CD4-positive, alpha-beta T cell treated with Interleukin-4 for 4 hours (primary cell): ENCODE results near the gene USP12.

ENCODE experiments used
- DNase-seq: peaks from one replicate; pipeline ENCODE4 v3.0.0-alpha.2; 2020

The USP12 gene

DNA sequence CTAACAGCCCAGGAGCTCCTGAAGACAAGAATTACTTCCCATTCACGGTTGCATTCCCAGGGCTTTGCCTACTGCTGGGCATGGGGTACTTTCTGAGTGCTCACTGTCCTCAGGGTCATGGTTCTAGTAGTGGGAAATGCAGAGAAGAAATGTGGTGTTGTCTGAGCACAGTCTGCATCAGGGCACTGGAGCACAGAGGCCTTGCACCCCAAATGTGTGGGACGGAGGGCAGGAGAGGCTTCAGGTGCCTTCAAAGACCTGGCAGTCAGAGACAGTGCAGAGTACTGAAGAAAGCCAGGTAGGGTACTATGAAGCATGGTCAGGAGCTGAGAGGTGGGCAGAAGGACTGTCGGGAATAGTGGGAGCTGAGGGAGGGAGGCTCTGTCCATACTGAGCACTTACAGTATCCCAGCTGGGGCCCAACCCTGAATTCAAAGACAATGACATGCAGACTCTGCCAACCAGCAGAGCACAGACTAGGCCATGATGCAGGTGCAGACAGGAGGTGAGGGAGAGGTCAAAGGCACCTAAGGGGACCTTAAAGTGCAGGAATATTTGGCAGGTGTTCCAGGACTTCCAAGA, 144.4 kb downstream of the USP12 start:
- DNase-seq = no peak

DNA sequence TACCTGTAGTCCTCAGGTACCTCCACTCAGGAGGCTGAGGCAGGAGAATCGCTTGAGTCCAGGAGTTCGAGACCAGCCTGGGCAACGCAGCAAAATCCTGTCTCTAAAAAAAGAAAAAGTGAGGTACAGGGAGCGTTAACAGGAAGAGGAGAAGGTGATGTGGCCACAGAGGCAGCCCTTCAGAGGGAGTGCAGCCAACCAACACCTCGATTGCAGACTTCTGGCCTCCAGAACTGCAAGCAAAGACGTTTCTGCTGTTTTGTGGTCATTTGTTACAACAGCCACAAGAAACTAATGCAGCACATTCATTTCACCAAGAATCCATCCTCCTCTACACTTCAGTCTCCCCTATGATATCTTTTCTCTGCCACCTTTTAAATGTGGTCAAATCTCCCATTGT, 145.2 kb downstream of the USP12 start:
- DNase-seq = no peak

DNA sequence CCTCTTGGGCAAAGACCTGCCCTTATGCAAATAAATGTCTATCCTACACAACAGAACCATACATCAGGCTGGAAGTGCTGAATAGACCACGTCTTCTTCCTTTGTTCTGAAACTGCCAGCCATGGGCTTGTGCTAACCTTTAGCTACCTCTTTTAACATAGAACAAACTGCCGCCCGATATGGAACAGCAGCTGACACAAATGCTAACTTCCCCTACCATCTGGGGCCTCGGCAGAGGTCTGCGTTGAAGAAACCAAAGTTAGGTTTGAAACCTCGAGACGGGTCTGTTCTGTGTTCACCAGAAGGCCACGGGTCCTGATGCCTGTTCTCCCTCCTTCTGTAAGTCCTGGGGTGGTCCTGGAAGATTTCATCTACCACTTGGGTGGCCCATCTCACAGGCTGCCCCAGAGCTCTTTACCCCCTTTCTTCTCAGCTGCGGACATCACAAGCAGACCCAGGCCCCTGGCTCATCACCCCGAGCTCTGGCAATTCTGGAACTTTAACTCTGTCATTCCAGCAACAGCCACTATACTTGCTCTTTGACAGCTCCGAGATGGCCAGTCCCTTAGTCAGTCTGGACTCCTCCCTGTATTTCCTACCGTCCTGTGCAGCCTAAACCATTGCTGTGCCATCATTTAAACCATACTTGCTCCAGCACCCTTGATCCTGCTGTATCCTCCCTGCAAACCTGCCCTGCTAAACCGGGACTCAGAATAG, 146.7 kb downstream of the USP12 start:
- no peak for DNase-seq

DNA sequence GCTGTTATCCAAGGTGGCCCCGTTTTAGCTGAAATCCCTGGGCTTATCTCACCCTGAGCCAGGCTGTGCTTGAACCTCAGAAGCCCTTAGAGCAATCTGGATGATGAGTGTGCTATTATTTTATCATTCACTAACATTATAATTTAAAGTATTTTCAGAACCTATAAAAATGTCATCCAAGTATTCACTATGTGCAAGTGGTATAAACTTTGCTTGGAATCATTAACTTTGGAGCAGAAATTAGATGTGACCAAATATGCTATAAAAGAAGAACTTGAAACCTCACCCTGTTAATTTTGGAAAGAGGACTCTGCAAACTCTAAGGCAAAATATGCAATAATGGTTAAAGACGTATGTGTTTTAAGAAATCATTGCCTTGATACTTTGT, 147.5 kb downstream of the USP12 start:
- DNase-seq = no peak

DNA sequence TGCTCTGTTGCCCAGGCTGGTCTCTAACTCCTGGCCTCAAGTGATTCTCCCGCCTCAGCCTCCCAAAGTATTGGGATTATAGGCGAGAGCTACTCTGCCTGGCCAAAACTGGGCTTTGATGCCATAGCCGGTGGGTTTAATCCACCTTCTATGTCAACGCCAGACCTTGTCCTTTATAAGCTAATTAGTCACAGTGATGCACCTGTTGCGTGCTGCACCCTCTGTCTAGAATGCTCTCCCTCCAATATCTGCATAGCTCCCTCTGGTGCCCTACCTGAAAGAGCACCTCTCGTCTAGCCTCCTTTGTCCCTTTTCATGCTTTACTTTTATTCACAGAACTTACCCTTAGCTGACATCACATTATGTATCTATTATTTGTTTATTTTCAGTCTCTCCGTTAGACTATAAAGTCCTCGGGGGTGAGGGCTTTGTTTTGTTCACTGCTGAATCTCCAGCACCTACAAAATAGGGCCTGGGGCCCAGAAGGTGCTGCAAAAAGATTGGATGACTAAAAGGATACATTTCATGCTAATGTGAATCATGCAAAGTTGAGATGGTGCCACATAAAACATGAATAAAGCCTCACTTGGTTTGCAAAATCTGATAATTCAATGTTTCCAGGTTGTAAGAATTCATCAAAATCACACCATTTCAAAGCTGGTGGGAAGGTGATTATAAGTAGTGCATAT, 148.1 kb downstream of the USP12 start:
- no peak for DNase-seq

DNA sequence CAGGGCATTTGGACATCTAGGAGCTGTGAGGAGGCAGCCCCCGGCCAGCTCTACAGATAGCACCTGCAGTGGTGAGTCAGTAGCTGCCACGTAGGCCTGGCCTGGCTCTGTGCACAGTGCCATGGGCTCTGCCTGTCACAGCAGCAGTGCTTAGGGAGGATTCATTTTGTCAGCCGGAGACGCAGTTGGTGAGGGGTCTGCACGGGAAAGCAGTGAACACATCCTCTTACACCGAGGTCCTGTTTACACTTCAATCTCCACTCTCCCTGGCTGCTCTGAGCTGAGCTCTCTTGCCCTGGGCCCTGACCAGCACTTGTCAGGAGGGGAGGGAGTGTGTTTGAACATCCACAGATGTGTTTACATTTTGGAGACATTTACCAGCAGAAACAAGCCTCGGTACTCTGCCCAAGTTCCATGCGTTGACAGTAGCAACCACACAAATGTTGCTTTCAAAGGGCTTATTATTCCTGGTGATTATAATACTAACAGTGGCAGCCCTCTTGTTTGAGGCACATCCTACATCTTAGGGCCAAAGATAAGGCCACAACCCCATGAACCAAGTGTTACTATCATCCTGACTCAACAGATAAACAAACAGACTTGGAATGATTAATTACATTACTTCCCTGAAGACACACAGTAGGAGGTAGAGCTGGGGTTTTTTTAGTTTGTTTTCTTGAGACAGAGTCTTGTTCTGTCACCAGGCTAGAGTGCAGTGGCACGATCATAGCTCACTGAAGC, 148.9 kb downstream of the USP12 start:
- DNase-seq = no peak

DNA sequence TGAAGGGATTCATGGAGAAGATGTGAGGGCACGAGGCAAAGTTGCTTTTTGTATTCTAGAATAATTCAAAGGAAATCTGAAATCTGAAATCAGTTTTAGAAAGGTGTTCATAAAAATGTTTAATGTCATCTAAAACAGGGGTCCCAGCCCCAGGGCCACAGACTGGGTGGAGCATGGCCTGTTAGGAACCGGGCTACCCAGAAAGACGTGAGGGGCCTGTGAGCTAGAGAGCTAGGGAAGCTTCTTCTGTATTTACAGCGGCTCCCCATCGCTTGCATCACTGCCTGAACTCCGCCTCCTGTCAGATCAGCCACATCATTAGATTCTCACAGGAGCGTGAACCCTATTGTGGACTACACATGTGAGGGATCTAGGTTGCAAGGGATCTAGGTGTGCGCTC, 151.2 kb downstream of the USP12 start:
- no peak for DNase-seq

DNA sequence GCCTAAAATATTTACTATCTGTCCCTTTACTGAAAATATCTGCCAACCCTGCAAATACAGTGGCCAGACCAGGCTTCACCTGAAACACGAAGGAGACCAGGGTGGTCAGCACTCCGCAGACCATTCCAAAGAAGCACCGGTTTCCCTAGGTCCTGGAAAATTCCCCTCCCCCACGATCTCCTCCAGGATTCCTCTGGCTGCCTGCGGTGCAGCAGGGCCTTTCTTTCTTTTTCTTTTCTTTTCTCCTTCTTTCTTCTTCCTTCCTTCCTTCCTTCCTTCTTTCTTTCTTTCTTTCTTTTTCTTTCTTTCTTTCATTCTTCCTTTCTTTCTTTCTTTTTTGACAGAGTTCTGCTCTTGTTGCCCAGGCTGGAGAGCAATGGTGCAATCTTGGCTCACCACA, 152.7 kb downstream of the USP12 start:
- DNase-seq = no peak

DNA sequence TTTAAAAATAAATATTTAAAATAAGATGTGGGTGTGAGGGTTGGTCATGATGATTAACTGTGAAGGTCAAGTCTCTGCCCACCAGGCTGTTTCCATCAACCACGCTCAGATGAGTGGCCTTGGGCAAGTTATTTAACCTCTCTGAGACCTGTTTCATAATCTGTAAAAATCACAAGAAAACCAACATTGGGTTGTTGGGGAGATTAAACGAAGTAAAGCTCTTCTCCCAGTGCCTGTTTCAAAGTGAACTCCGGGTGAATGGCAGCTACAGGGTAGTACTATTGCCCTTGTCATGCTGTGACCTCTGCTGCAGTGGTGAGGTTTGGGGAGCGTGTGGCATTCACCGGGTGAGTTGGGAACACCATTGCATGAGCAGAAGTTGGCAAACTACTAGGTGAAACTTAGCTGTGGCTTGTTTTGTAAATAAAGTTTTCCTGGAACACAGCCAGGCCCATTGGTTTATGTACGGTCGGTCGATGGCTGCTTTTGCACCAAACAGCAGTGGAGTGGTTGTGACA, 153.2 kb downstream of the USP12 start:
- DNase-seq = no peak

DNA sequence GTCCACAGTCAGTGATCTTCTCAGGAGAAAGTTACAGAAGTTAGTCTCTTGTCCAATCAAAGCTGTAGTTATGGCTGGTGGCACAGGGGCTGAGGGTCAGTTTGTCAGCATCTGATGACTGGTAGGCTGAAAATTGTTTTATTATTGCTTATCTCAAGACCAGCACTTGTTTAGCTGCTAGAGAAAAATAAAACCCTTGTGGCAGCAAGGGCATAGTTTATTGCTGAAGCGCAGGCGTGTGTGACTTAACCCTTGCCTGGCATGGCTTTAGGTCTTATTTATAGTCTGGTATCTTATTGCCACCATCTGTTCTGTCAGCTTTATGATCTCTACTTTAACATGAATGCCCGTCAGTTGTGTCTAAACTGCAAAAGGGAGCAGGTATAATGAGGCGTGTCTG, 154.7 kb downstream of the USP12 start:
- no peak for DNase-seq
